ENCODE measurements around the gene ZNF581. TPM values are rescaled to one million over a fixed set of nuclear protein-coding genes. Genes with fewer than 3 reads are reported as not detected.

Gene ZNF581
- polyA plus RNA-seq, 1 experiment = 31.3 TPM

DNA sequence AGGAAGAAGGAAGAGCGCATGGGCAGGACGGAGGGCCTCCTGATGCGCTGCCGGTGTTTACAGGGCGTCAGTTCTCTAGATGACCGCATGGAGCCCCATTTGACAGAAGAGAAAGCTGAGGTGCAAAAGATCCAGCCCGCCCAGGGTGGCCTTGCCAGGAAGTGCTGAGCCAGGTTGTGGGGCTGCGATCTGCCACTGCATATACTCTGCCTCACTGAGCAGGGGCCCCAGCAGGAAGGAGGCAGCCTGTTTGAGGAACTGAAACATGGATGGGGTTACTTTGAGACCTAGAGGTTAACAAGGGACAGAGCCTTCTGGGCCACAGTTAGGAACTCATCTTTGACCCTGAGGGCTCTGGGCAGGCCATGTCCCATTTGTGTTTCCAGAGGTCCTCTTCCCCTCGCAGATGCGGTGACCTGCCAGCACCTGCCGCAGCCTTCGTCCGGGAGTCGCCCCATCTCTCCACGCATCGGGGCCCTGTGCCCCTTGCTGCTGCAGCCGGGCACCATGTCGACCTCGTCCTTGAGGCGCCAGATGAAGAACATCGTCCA lies 34.7 kb downstream of the ZNF581 start:
- DNase-seq (ENCODE audit: low read depth) = no peak
- CTCF ChIA-PET = no interaction called here
- H3K4me3 ChIP-seq (ENCODE audit: low read depth, low read length) = no peak overlapping the region

DNA sequence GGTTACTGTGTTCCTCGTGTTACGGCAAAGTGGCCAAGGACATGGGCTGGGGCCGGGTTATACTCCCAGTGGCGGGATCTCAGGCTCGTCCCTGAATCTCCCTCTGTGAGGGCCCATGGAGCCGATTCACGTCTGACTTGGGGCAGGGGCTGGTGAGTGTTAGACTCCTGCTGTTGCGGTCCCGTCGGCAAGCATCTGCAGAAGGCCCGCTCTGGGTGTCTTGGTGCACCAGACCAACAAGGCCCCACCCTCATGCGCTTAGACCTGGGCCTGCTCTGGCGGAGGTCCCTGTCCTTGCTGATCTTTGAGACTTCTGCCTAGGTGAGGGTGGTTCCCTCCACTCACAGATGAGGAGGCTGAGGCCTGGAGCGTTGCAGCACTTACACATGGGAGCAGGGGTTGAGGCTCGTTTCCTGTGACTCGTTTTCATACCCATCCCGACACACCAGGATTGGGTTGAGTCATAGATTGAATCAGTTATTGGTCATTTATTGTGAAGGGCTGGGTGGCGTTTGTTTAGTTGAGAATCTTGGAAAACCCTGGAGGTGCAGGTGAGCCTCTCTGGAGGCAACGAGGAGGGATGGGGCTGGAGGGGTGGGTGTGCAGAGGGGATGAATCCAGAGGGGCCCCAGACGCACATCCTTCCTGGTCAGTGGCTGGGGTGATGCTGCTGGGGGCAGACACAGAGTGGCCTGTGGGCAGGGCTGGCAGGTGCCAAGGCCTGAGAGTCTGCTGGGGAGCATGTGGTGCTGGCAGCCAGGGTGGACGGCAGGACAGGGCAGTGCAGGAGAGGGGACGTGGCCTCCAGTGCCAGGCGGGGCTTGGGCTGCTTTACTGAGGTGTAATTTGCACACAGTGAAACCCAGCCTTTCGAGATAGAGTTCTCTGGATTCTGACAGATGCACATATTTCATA lies 36.2 kb downstream of the ZNF581 start:
- Histone ChIP-seq H3K4me3 (ENCODE audit: low read depth, low read length) (no peak overlapping the region), H3K36me3 (ENCODE audit: control insufficient read depth, insufficient read depth, low read length) (peaks cover 29% of the 10 kb centered on the region), H3K27me3 (ENCODE audit: control insufficient read depth, insufficient read depth, low read length) (no peaks in the 10 kb centered on the region)
- POLR2A ChIA-PET = no interaction called here
- no peak for TF ChIP-seq CTCF (IDR thresholded peaks at IDR 0.05; ENCODE audit: insufficient read depth, low read depth, low read length)
- CTCF ChIA-PET = interaction anchor here (1.4 kb wide), 1 partner anchor 22 kb away, joined by 3 read pairs; no protein-coding TSS in a partner anchor
- no peak for DNase-seq (ENCODE audit: low read depth)

More for the DNA sequence above, 34.7 kb downstream of the ZNF581 start:
- TF ChIP-seq CTCF (IDR thresholded peaks at IDR 0.05; ENCODE audit: insufficient read depth, low read depth, low read length) = no peak
- Histone ChIP-seq H3K27me3 (ENCODE audit: control insufficient read depth, insufficient read depth, low read length) (no peaks in the 10 kb centered on the region), H3K36me3 (ENCODE audit: control insufficient read depth, insufficient read depth, low read length) (peaks cover 30% of the 10 kb centered on the region)
- POLR2A ChIA-PET = no interaction called here

DNA sequence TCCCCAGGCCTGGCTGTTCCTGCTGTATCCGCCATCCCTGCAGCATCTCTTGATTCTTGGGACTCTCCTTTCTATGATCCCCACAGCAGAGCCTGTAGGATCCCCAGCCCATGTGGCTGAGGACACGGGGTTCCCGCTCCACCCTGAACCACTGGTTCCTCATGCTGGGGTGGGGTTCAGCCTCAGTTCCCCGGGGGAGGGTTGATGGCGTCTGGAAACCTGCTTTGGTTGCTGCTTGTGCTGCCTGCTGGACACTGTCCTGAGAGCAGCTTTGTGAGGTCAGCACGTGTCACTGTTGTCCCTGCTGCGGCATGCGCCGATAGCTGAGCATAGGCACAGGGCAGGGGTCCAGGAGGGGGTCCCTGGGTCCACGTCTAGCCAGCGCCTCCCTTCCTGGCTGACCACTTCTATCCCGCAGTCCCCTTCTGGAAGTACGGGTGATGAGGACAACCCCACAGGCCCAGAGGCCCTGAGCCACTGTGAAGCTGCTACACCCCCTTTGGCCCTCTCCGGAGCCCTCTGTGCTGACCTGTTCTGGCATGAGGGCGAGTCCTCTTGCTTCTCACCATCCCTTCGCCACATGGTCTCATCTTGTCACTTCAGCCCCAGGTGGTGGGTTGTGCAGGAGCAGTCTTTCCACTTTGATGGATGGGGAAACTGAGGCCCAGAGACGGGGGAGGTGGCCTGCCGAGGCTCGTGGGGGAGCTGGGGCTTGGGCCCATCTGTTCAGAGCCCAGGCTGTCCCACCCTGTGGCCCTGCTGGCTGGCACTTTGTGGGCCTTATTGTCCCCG lies 37.1 kb downstream of the ZNF581 start:
- peaks cover 34% of the 10 kb centered on the region for H3K36me3 ChIP-seq (ENCODE audit: control insufficient read depth, insufficient read depth, low read length)
- H3K27me3 ChIP-seq (ENCODE audit: control insufficient read depth, insufficient read depth, low read length) = no peaks in the 10 kb centered on the region
- TF ChIP-seq CTCF (IDR thresholded peaks at IDR 0.05; ENCODE audit: insufficient read depth, low read depth, low read length) = no peak
- ChIA-PET CTCF (interaction anchor here (1.3 to 1.4 kb wide), 2 partner anchors 9 to 21 kb away, joined by 3 to 5 read pairs; no protein-coding TSS in a partner anchor), POLR2A (no interaction called here)
- DNase-seq (ENCODE audit: low read depth) = no peak
- H3K4me3 ChIP-seq (ENCODE audit: low read depth, low read length) = no peak overlapping the region

- DNase-seq (ENCODE audit: low read depth) = no peak
- Histone ChIP-seq H3K4me3 (ENCODE audit: low read depth, low read length) (no peak overlapping the region), H3K27me3 (ENCODE audit: control insufficient read depth, insufficient read depth, low read length) (no peaks in the 10 kb centered on the region), H3K36me3 (ENCODE audit: control insufficient read depth, insufficient read depth, low read length) (peaks cover 42% of the 10 kb centered on the region)
- ChIA-PET CTCF (interaction anchor here (1.3 to 1.4 kb wide), 2 partner anchors 10 to 20 kb away, joined by 3 to 5 read pairs; no protein-coding TSS in a partner anchor), POLR2A (no interaction called here)
- no peak for TF ChIP-seq CTCF (IDR thresholded peaks at IDR 0.05; ENCODE audit: insufficient read depth, low read depth, low read length)
These were observed 38.0 kb downstream of the ZNF581 start for GRCh38 chr19:55681131-55682092.
